BE2C (cell line): ENCODE measurements around the gene WDR7.

Experiments used
- DNase-seq: peaks from one replicate; pipeline ENCODE4 v3.0.0-alpha.2; 2020
- H3K27me3 ChIP-seq: fragments of 250-450 bp; sonication (Bioruptor Pico); 2 replicates; pipeline ENCODE4 v1.5.1; 2020; ENCODE audit warnings: mild to moderate bottlenecking
- H3K36me3 ChIP-seq: fragments of 250-450 bp; sonication (Bioruptor Pico); 2 replicates; pipeline ENCODE4 v1.5.1; 2020; ENCODE audit warnings: mild to moderate bottlenecking
- H3K4me1 ChIP-seq: fragments of 250-450 bp; sonication (Bioruptor Pico); 2 replicates; pipeline ENCODE4 v1.5.1; 2020
- H3K4me3 ChIP-seq: 2 replicates; pipeline ENCODE4 v1.5.1; 2011; ENCODE audit warnings: low read depth, low read length
- H3K9me3 ChIP-seq: fragments of 250-450 bp; sonication (Bioruptor Pico); 2 replicates; pipeline ENCODE4 v1.5.1; 2020
- TF ChIP-seq, protein P1 (sequence below): IDR thresholded peaks from 2 replicates; pipeline ENCODE4 v1.5.1; 2012; ENCODE audit warnings: mild to moderate bottlenecking, low read depth, low read length

The WDR7 gene

DNA sequence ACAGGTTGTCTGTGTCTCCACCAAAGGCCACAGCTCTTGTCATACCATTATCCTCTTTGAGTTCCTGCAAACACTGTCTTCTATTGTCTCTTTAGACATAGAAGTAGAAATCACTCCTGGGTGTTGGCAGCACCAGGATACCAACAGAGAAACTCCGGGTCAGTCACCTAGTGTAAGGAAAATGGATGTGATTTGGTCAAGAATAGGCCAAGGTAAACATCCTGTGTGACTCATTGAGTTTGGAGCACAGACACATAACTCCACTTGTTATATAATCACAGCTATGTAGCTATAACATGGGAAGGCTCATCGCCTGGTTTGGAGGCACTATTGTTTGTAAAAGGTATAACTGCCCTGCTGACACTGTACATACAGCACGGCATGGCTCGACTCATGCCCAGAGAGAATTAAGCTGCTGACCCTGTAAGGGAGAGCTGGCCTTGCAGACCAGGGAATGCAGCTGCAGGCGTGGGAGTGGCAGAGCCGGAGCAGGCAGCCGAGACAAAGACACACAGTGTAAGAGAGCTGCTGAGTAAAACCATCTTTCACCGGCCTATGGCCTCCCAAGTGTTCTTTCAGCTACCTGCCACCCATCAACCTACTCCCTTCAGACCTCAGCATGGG is 9.3 kb upstream of the WDR7 start:
- no peaks in the 10 kb centered on the region for H3K27me3 ChIP-seq
- no peaks in the 10 kb centered on the region for H3K9me3 ChIP-seq
- no peak overlapping the region for H3K4me3 ChIP-seq
- TF ChIP-seq, protein P1, sequence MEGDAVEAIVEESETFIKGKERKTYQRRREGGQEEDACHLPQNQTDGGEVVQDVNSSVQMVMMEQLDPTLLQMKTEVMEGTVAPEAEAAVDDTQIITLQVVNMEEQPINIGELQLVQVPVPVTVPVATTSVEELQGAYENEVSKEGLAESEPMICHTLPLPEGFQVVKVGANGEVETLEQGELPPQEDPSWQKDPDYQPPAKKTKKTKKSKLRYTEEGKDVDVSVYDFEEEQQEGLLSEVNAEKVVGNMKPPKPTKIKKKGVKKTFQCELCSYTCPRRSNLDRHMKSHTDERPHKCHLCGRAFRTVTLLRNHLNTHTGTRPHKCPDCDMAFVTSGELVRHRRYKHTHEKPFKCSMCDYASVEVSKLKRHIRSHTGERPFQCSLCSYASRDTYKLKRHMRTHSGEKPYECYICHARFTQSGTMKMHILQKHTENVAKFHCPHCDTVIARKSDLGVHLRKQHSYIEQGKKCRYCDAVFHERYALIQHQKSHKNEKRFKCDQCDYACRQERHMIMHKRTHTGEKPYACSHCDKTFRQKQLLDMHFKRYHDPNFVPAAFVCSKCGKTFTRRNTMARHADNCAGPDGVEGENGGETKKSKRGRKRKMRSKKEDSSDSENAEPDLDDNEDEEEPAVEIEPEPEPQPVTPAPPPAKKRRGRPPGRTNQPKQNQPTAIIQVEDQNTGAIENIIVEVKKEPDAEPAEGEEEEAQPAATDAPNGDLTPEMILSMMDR = no peak
- no peaks in the 10 kb centered on the region; the same call in 1 of the 2 replicates for H3K4me1 ChIP-seq
- no peak for DNase-seq
- H3K36me3 ChIP-seq = no peaks in the 10 kb centered on the region

GRCh38 chr18:56643381-56643780 is 7.8 kb upstream of the WDR7 start:
- Histone ChIP-seq H3K27me3 (no peaks in the 10 kb centered on the region), H3K4me3 (no peak overlapping the region), H3K36me3 (no peaks in the 10 kb centered on the region), H3K4me1 (no peaks in the 10 kb centered on the region; the same call in 1 of the 2 replicates), H3K9me3 (no peaks in the 10 kb centered on the region)
- TF ChIP-seq, protein P1 = no peak
- no peak for DNase-seq

GRCh38 chr18:56645415-56646016 is 5.6 kb upstream of the WDR7 start:
- no peaks in the 10 kb centered on the region for H3K9me3 ChIP-seq
- H3K4me1 ChIP-seq = no peaks in the 10 kb centered on the region
- TF ChIP-seq, protein P1 = peak; percentile 48; the same call in 1 of the 2 replicates
- H3K4me3 ChIP-seq = no peak overlapping the region
- no peaks in the 10 kb centered on the region for H3K27me3 ChIP-seq
- DNase-seq = no peak
- H3K36me3 ChIP-seq = no peaks in the 10 kb centered on the region

GRCh38 chr18:56647071-56647470 is 4.1 kb upstream of the WDR7 start:
- Histone ChIP-seq H3K4me3 (no peak overlapping the region), H3K36me3 (no peaks in the 10 kb centered on the region), H3K4me1 (no peaks in the 10 kb centered on the region), H3K27me3 (no peaks in the 10 kb centered on the region), H3K9me3 (no peaks in the 10 kb centered on the region)
- TF ChIP-seq, protein P1 = no peak
- DNase-seq = no peak

GRCh38 chr18:56647951-56648893 is 2.9 kb upstream of the WDR7 start:
- TF ChIP-seq, protein P1 = no peak
- Histone ChIP-seq H3K36me3 (no peaks in the 10 kb centered on the region), H3K4me3 (no peak overlapping the region), H3K9me3 (no peaks in the 10 kb centered on the region), H3K27me3 (no peaks in the 10 kb centered on the region), H3K4me1 (no peaks in the 10 kb centered on the region)
- no peak for DNase-seq
